Central memory CD4-positive, alpha-beta T cell (primary cell): ENCODE results near the gene PTGIR.
"Not testable (repeated sequence)": the region's sequence is repeated elsewhere in the genome, so short reads cannot be mapped to it uniquely, and the experiment has no call there.

Source experiments
- DNase-seq: peaks from one replicate; pipeline ENCODE4 v3.0.0; 2022

The PTGIR gene

GRCh38 chr19:46639358-46640182 is 14.7 kb upstream of the PTGIR start:
- no peak for DNase-seq

GRCh38 chr19:46637224-46637623 is 12.3 kb upstream of the PTGIR start:
- no peak for DNase-seq

GRCh38 chr19:46635920-46636761 is 11.3 kb upstream of the PTGIR start, which contains the start of gene GNG8:
Gene GNG8 (minus strand): TSS chr19:46636202. CDS start chr19:46634682, 1,520 bp downstream.
- peak; percentile 19 for DNase-seq

DNA sequence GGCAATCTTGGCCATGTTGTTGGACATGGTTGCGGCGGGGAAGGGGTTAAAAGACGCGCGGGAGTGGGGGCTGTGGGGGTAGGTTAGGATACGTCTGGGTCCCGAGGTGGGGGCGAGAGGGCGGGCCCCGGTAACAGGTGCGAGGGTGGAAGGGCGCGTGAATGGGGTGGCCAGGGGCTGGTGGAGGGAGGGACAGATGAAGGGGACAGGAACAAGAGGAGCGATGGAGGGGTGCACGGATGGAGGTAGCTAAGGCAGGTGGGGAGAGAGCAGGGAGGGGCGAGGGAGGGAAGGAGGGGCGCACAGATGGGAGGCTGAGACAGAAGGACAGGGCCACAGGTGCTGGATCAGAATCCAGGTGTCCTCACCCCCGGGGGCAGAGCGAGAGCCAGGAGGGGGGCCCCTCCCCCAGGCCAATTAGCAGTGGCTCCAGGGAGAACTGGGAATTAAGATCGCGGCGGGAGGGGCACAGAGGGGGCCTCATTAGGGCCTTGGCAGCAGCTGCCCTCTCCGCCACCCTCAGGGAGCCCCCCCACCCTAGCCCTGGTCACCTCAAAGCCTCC is 9.8 kb upstream of the PTGIR start:
- DNase-seq, result no peak

DNA sequence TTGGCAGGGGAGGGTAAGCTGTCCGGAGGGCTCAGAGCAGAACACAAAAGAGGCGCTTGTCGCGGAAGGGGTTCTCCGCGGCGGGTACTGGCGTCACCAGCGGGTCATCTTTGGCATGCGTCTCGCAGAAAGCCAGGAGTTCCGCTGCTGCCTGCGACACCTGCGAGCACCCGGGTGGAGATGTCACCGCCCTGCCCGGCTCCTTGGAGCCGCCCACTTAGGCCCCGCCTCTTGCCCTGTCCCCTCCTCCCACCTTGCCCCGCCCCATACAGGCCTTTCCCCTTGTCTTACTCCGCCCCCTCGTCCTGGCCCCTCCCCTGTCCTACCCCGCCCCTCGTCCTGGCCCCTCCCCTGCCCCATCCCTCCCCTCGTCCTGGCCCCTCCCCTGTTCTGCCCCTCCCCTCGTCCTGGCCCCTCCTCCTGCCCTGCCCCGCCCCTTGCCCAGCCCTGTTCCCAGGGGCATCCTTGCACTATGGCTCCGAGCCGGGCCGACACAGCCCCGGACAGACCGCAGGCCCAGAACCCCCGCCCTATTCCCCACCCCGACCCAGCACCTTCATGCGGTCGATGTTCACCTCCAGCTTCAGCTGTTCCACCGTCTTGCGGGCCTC is 9.3 kb upstream of the PTGIR start:
- peak; percentile 93 for DNase-seq

DNA sequence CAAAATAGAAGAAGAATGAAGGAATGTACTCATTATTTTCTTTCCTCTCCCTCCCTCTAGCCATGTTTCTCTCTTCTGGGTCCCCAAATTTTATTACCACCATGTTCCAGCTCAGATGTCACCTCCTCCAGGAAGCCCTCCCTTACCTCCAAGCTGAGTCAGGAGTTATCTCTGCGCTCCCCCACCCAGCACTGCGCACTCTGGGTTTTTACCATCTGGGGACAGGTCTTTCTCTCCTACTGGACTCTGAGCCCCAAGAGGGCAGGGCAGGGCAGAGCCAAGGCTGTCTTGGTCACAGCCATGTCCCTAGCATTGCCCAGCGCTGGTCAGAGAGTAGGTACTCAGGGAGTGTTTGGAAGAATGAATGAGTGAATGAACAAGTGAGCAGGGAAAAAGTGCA is 8.2 kb upstream of the PTGIR start:
- no peak for DNase-seq

DNA sequence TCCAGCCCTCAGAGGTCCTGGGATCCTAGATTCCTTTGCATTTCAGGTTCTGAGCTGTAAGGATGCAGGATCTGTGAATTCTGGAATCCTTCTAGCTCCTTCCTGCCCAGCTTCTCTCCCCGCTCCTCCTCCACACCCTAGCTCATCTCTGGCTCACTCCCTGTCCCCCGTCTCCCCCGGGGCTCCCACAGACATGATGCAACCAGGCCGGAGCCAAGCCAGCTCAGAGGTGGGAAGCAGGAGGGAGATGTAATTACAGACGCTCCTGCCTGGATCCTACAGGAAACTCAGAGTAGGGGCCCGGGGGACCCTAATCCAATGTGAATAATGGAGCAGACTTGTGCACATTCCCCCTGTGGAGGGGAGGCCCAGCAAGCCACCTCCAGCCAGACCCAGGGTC is 6.6 kb upstream of the PTGIR start:
- no peak for DNase-seq

DNA sequence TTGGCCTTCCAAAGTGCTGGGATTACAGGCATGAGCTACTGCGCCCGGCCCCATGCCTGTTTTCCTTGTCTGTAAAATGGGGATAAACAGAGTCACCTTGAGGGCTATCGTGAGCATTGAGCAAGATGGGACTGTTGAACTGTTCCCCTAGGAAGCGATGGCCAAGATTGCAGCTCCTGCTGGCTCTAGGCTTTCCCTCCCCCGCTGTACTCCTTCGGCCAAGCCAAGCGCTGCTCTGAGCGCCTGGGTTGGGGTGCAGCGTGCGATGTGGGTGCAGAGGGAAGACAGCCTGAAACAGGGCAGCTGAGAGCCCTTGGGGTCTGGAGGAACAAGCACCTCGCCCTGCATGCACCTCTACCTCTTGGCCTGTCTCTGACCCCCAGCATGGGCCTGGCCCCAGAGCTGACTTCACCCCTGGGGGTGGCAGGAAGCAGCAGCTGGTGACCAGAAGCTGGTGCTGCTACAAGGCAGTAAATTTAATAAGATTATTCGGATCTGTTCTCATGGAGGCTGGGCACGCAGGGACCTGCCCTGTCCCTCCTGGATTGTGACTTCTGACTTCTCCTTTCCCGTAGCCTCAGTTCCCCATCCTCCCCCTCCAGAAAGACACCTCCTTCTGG is 5.8 kb upstream of the PTGIR start:
- DNase-seq, result no peak

DNA sequence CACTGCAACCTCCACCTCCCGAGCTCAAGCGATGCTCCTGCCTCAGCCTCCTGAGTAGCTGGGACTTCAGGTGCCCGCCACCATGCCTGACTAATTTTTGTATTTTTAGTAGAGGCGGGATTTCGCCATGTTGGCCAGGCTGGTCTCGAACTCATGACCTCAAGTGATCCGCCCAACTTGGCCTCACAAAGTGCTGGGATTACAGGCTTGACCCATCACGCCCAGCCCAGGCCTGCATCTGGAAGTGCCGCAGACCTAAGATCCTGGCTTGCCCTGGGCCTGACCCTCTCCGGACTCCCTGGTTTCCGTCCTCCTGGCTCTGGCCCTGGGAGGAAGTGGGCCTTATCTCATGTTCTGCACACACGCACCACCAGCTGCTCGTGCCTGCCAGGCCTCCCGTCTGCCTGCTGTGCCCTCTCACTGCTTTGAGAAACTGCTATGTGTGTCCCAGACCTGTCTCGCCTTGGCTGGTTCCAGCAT is 4.7 kb upstream of the PTGIR start:
- no peak for DNase-seq

GRCh38 chr19:46628970-46629369 is 4.1 kb upstream of the PTGIR start:
- not testable (repeated sequence) for DNase-seq

DNA sequence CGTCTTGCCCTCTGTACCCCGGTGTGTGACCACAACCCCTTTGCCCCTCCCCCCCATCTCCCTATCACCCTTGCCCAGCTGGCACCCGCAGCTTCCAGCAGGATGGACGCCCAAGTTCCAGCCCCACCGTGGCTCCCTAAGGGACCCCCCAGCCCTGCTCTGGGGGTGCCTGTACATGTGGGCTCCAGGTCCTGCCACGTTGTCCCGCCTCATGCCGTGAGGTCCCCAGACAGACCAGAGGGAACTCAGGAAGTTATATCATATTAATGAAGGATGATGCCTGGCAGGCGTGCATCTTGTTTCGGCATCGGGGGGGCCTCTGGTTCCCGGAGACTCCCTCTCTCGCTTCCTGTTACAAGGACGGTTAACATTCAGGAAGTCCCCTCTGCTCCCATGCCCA is 1.6 kb upstream of the PTGIR start:
- no peak for DNase-seq

- DNase-seq, result no peak
These were observed 842 bp upstream of the PTGIR start for GRCh38 chr19:46625731-46626130.

GRCh38 chr19:46623915-46624502 is 880 bp downstream of the PTGIR start:
- no peak for DNase-seq

DNA sequence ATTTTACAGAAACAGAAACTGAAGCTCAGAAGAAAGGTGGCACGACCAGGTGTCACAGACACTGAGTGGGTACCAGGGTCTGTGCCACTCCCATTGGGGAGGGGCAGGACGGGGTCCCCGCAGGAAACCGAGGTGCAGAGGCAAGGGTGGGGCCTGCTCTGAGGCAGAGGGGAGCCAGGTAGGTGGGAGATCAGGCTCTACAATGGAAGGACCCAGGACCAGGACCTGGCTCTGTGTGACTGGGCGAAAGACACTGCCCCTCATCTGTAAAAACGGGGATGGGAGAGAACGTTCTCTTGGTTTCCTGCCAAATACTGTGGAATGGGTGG is 2.8 kb downstream of the PTGIR start:
- no peak for DNase-seq

GRCh38 chr19:46621191-46622117 is 3.4 kb downstream of the PTGIR start:
- DNase-seq, result no peak

DNA sequence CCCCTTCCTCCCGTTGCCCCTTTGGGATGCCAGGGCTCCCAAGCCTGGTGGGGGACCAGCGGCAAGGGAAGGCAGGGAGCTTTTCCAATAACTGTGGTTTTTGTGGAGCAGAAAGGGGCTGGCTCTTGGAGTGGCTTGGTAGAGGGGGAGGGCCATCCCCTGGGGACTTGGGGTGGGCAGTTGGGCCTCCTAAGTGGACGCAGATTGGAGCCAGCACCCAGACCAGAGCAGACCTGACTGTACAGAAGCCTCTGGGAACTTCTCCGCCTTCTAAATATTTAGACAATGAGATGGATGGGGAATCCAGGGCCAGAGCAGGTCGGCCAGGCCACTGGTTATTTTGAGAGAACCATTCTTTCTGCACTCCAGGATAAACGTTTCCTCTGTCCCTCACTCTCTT is 4.2 kb downstream of the PTGIR start:
- no peak for DNase-seq

DNA sequence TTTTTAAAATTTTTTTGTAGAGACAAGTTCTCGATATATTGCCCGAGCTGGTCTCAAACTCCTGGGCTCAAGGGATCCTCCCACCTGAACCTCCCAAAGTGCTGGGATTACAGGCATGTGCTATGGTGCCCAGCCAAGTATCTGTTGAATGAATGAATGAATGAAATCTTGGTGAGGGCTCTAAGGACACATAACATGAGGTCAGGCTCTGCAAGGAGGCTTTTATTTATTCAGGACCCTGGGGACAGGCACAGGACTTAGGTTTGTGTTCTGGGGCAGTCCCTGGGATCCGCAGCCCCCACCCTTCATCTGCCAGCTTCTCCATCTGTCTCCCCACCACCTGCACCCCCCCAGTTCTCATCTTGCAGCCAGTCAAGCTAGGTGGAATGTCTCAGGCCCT is 4.6 kb downstream of the PTGIR start:
- no peak for DNase-seq

DNA sequence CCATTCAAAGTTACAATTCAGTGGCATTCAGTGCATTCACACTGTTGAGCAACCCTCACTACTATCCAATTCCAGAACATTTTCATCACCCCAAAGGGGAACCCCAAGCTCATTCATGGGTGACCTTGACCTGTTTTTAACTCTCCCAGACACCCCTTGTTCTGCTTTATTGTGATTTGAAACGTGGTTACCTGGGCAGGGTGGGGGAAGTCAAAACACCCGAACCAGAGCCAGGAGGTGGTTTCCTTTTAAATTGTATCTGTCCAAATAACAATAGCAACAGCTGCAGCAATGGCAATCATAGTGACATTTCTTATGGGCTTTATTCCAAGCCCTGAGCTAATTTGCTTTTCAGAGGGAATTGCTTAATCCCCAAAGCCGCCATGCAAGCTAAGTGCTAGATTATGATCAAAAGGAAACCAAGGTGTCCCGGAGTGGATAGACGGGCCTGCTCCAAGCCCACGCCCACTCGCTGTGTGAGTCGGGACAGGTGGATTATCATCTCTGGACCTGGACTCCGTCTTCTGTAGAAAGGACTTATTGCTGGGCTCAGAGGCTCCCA is 6.1 kb downstream of the PTGIR start:
- no peak for DNase-seq

DNA sequence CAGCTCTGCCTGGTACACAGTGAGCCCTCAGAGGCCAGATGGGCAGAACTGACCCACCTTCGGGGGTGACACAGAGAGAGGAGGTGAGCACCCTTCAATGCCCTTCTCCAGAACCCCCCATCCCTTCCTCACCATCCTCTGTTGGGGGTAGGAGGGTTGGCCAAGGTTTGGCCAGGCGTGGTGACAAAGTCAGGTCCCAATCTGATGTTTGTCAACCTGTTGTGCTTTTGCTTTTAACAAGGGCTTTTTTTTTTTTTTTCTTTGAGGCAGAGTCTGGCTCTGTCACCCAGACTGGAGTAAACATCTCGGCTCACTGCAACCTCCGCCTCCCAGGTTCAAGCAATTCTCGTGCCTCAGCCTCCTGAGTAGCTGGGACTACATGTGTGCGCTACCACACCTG is 7.3 kb downstream of the PTGIR start:
- DNase-seq, result no peak

- DNase-seq, result no peak
These were observed 8.1 kb downstream of the PTGIR start for GRCh38 chr19:46616631-46617322.
